ENCODE results near the gene ZNF609. TPM values are rescaled to one million over a fixed set of nuclear protein-coding genes. Genes with fewer than 3 reads are reported as not detected.

Gene ZNF609
- polyA plus RNA-seq, 2 of the 4 experiments (the other 2 are of a cell fraction): 19.6 to 39.9 TPM

DNA sequence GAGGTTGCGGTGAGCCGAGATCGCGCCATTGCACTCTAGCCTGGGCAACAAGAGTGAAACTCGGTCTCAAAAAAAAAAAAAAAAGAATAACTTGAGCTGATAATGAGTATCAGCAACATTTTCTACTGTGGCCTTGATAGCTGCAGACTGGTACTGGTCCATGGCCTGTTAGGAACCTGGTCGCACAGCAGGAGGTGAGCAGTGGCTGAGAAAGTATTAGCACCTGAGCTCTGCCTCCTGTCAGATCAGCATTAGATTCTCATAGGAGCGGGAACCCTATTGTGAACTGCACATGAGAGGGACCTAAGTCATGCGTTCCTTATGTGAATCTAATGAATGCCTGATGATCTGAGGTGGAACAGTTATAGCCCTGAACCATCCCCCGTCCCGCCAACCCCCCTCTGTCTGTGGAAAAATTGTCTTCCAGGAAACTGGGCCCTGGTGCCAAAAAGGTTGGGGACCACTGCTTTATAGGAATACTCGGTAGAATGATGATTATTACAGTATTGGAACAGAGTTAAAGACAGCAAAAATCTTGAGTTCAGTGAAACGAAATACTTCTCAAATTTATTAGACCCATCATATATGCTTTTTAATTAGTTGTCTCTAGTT lies 126.0 kb downstream of the ZNF609 start:
- Histone ChIP-seq H3K27ac (no peak overlapping the region), H3K4me3 (no peak overlapping the region), H3K4me2 (no peak overlapping the region), H3K9me3 (peaks cover 10% of the 10 kb centered on the region), H3K4me1 (0 out of 3 replicates have a peak, but pooled peaks cover 2% of the 10 kb centered on the region)
- DNase-seq (ENCODE audit: low read depth in 1 of 2, low spot score in 1 of 2) (no peak), FAIRE-seq (no peak), ATAC-seq (no peak)
- POLR2A ChIA-PET: no interaction called here
- TF ChIP-seq, protein P1, sequence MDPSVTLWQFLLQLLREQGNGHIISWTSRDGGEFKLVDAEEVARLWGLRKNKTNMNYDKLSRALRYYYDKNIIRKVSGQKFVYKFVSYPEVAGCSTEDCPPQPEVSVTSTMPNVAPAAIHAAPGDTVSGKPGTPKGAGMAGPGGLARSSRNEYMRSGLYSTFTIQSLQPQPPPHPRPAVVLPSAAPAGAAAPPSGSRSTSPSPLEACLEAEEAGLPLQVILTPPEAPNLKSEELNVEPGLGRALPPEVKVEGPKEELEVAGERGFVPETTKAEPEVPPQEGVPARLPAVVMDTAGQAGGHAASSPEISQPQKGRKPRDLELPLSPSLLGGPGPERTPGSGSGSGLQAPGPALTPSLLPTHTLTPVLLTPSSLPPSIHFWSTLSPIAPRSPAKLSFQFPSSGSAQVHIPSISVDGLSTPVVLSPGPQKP (IDR thresholded peaks at IDR 0.05; ENCODE audit: low read depth, low read length): no peak
- TF ChIP-seq BHLHE40 (IDR thresholded peaks at IDR 0.05; ENCODE audit: low read depth, low read length) (no peak), CBX2 (IDR thresholded peaks at IDR 0.05; ENCODE audit: borderline replicate concordance, low read depth) (no peak), ZNF302 (CRISPR knock-in tag; IDR thresholded peaks at IDR 0.05) (no peak), MYC (IDR thresholded peaks at IDR 0.05; ENCODE audit: borderline replicate concordance, low read length) (no peak), PHF8 (IDR thresholded peaks at IDR 0.05; ENCODE audit: borderline replicate concordance, low read depth) (no peak), FOSL2 (IDR thresholded peaks at IDR 0.05) (no peak), FOSL2 (CRISPR knock-in tag; IDR thresholded peaks at IDR 0.05) (no peak), ZFP36 (IDR thresholded peaks at IDR 0.05; ENCODE audit: borderline replicate concordance, partially characterized antibody) (no peak), JUN (IDR thresholded peaks at IDR 0.05) (no peak), NR3C1 (IDR thresholded peaks at IDR 0.05) (no peak), RFX5 (IDR thresholded peaks at IDR 0.05) (no peak), SREBF2 (IDR thresholded peaks at IDR 0.05) (no peak), RNF2 (IDR thresholded peaks at IDR 0.05; ENCODE audit: borderline replicate concordance, low read depth) (no peak), EHF (CRISPR knock-in tag; IDR thresholded peaks at IDR 0.05) (no peak), NFE2L2 (conservative IDR thresholded peaks at IDR 0.05; ENCODE audit: low read length) (no peak)
- TF ChIP-seq, protein P2, sequence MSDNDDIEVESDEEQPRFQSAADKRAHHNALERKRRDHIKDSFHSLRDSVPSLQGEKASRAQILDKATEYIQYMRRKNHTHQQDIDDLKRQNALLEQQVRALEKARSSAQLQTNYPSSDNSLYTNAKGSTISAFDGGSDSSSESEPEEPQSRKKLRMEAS (IDR thresholded peaks at IDR 0.05): no peak
- TF ChIP-seq, protein P3, sequence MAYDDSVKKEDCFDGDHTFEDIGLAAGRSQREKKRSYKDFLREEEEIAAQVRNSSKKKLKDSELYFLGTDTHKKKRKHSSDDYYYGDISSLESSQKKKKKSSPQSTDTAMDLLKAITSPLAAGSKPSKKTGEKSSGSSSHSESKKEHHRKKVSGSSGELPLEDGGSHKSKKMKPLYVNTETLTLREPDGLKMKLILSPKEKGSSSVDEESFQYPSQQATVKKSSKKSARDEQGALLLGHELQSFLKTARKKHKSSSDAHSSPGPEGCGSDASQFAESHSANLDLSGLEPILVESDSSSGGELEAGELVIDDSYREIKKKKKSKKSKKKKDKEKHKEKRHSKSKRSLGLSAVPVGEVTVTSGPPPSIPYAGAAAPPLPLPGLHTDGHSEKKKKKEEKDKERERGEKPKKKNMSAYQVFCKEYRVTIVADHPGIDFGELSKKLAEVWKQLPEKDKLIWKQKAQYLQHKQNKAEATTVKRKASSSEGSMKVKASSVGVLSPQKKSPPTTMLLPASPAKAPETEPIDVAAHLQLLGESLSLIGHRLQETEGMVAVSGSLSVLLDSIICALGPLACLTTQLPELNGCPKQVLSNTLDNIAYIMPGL (CRISPR knock-in tag; IDR thresholded peaks at IDR 0.05; ENCODE audit: borderline replicate concordance): no peak
- CTCF ChIA-PET: interaction anchor here (0.6 kb wide), 1 partner anchor 10 kb away, joined by 3 read pairs; no protein-coding TSS in a partner anchor
- WGBS (ENCODE audit: missing lambda C conversion rate): 91% methylated on average over 12 of the region's 12 CpGs

DNA sequence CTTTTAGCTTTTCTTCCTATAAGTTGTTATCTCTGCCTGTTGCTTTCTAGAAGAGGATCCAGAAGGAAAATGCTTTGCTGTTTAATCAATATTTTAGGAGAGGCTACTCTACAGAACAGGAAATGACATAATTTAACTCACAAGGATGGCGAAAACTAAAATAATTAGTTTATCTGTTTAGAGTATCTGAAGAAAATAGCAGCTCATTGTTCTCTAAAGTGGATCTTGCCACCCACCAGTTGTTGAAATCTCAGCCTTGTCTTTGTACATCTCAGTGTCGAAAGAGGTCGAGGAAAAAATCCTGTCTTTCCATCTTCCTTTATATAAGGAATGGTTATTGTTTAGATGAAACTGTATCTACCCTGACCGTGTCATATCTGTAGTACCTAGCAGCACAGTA lies 126.6 kb downstream of the ZNF609 start:
- DNase-seq (ENCODE audit: low read depth in 1 of 2, low spot score in 1 of 2) (no peak), ATAC-seq (no peak), FAIRE-seq (no peak)
- Histone ChIP-seq H3K4me2 (no peak overlapping the region), H3K27ac (no peak overlapping the region), H3K4me3 (no peak overlapping the region), H3K4me1 (0 out of 3 replicates have a peak, but pooled peaks cover 2% of the 10 kb centered on the region), H3K9me3 (peaks cover 4% of the 10 kb centered on the region; the same call in 2 of the 3 replicates)
- TF ChIP-seq ZNF302 (CRISPR knock-in tag; IDR thresholded peaks at IDR 0.05) (no peak), CEBPB (IDR thresholded peaks at IDR 0.05) (no peak), EHMT2 (IDR thresholded peaks at IDR 0.05; ENCODE audit: low read depth) (no peak)
- TF ChIP-seq, protein P3 (CRISPR knock-in tag; IDR thresholded peaks at IDR 0.05; ENCODE audit: borderline replicate concordance): no peak
- CTCF ChIA-PET: no interaction called here
- WGBS (ENCODE audit: missing lambda C conversion rate): 91% methylated on average over 4 of the region's 4 CpGs
- POLR2A ChIA-PET: no interaction called here

Measured in A549 (cell line).